ENCODE measurements around the gene AOAH.

AOAH gene

GRCh38 chr7:36755484-36755883 lies 31.2 kb upstream of the AOAH start:
- 0 out of 2 replicates have a peak, but pooled peaks cover 4% of the 10 kb centered on the region for H3K27me3 ChIP-seq (replicated peaks; ENCODE audit: insufficient read depth, low read length)

DNA sequence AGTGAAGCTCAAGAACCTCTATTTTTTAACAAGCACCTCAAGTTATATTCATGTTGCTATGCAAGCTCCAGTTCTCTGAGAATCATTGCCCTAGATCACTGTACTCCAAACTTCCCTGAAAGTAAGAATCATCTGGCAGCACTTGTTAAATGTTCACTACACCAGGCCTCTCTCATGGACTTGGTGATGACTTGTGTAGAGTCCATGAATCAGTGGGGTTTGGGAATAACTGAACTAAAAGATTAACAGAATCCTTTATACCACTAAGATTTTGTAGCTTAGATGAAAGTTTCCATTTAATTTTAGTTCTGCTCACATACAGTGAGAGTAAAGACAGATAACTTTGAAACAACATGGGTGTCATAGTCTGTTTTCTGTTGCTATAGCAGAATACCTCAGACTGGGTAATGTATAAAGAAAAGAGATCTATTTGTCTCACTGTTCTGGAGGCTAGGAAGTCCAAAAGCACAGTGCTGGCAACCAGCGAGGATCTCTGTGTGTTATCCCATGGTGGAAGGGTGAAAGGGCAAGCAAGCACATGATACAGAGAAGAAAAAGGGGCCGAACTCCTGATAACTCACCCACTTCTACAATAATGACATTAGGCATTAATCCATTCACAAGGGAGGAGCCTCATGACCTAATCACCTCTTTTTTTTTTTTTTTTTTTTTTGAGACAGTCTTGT lies 27.9 kb upstream of the AOAH start:
- peaks cover 13% of the 10 kb centered on the region for H3K4me1 ChIP-seq (ENCODE audit: low read length)
- no peak overlapping the region for H3K4me2 ChIP-seq (ENCODE audit: low read depth, low read length)

More at GRCh38 chr7:36755484-36755883, 31.2 kb upstream of the AOAH start:
- Histone ChIP-seq H2AFZ (ENCODE audit: low read length) (no peak overlapping the region), H3K79me2 (ENCODE audit: low read length) (no peaks in the 10 kb centered on the region), H3K9ac (ENCODE audit: low read length) (no peak overlapping the region), H3K9me2 (replicated peaks; ENCODE audit: insufficient read depth, low read length) (no peaks in the 10 kb centered on the region), H4K20me1 (ENCODE audit: insufficient read depth, low read length) (no peaks in the 10 kb centered on the region), H3K27ac (ENCODE audit: low read length) (no peak overlapping the region), H3K4me3 (ENCODE audit: low read length) (no peak overlapping the region), H3K9me3 (replicated peaks; ENCODE audit: insufficient read depth, low read length) (no peaks in the 10 kb centered on the region), H3K4me1 (ENCODE audit: low read length) (no peaks in the 10 kb centered on the region), H3F3A (ENCODE audit: insufficient read depth, low read length) (no peaks in the 10 kb centered on the region), H3K36me3 (replicated peaks; ENCODE audit: insufficient read depth, low read length) (no peaks in the 10 kb centered on the region), H3K4me2 (ENCODE audit: low read depth, low read length) (no peak overlapping the region)
- TF ChIP-seq EZH2 (optimal IDR thresholded peaks at IDR 0.05; ENCODE audit: low read depth, low read length) (no peak), EZH2phosphoT487 (IDR thresholded peaks at IDR 0.05; ENCODE audit: low read length) (no peak), CTCF (IDR thresholded peaks at IDR 0.05; ENCODE audit: low read length) (no peak)
- no peak for DNase-seq

GRCh38 chr7:36750451-36750850 lies 26.2 kb upstream of the AOAH start:
- no peak for DNase-seq
- peaks cover 36% of the 10 kb centered on the region for H3K27me3 ChIP-seq (replicated peaks; ENCODE audit: insufficient read depth, low read length)
- no peak overlapping the region for H3K27ac ChIP-seq (ENCODE audit: low read length)
- H3F3A ChIP-seq (ENCODE audit: insufficient read depth, low read length) = 0 out of 2 replicates have a peak, but pooled peaks cover 4% of the 10 kb centered on the region
- H3K36me3 ChIP-seq (replicated peaks; ENCODE audit: insufficient read depth, low read length) = no peaks in the 10 kb centered on the region
- H3K9me2 ChIP-seq (replicated peaks; ENCODE audit: insufficient read depth, low read length) = no peaks in the 10 kb centered on the region
- H3K4me2 ChIP-seq (ENCODE audit: low read depth, low read length) = no peak overlapping the region
- H3K9ac ChIP-seq (ENCODE audit: low read length) = no peak overlapping the region
- peaks cover 13% of the 10 kb centered on the region for H3K4me1 ChIP-seq (ENCODE audit: low read length)
- no peak overlapping the region for H2AFZ ChIP-seq (ENCODE audit: low read length)
- H3K4me3 ChIP-seq (ENCODE audit: low read length) = no peak overlapping the region
- no peaks in the 10 kb centered on the region for H4K20me1 ChIP-seq (ENCODE audit: insufficient read depth, low read length)
- TF ChIP-seq EZH2 (optimal IDR thresholded peaks at IDR 0.05; ENCODE audit: low read depth, low read length) (no peak), CTCF (IDR thresholded peaks at IDR 0.05; ENCODE audit: low read length) (no peak), EZH2phosphoT487 (IDR thresholded peaks at IDR 0.05; ENCODE audit: low read length) (no peak)
- H3K79me2 ChIP-seq (ENCODE audit: low read length) = no peaks in the 10 kb centered on the region
- no peaks in the 10 kb centered on the region for H3K9me3 ChIP-seq (replicated peaks; ENCODE audit: insufficient read depth, low read length)

More for the DNA sequence above, 27.9 kb upstream of the AOAH start:
- TF ChIP-seq EZH2phosphoT487 (IDR thresholded peaks at IDR 0.05; ENCODE audit: low read length) (no peak), EZH2 (optimal IDR thresholded peaks at IDR 0.05; ENCODE audit: low read depth, low read length) (no peak), CTCF (IDR thresholded peaks at IDR 0.05; ENCODE audit: low read length) (no peak)
- H3F3A ChIP-seq (ENCODE audit: insufficient read depth, low read length) = 0 out of 2 replicates have a peak, but pooled peaks cover 4% of the 10 kb centered on the region
- H3K9me2 ChIP-seq (replicated peaks; ENCODE audit: insufficient read depth, low read length) = no peaks in the 10 kb centered on the region
- no peaks in the 10 kb centered on the region for H3K36me3 ChIP-seq (replicated peaks; ENCODE audit: insufficient read depth, low read length)
- H3K4me3 ChIP-seq (ENCODE audit: low read length) = no peak overlapping the region
- peaks cover 29% of the 10 kb centered on the region for H3K27me3 ChIP-seq (replicated peaks; ENCODE audit: insufficient read depth, low read length)
- no peaks in the 10 kb centered on the region for H3K79me2 ChIP-seq (ENCODE audit: low read length)
- H3K9me3 ChIP-seq (replicated peaks; ENCODE audit: insufficient read depth, low read length) = no peaks in the 10 kb centered on the region
- DNase-seq = no peak
- H3K27ac ChIP-seq (ENCODE audit: low read length) = no peak overlapping the region
- no peaks in the 10 kb centered on the region for H4K20me1 ChIP-seq (ENCODE audit: insufficient read depth, low read length)
- no peak overlapping the region for H2AFZ ChIP-seq (ENCODE audit: low read length)
- H3K9ac ChIP-seq (ENCODE audit: low read length) = no peak overlapping the region
